WERI-Rb-1 (cell line): ENCODE results near the gene BMPR1A.
"Not testable (repeated sequence)": the region's sequence is repeated elsewhere in the genome, so short reads cannot be mapped to it uniquely, and the experiment has no call there.

Experiments used
- DNase-seq: peaks from one replicate; pipeline ENCODE4 v3.0.0-alpha.2; 2020
- H3K27ac ChIP-seq: fragments of 250-450 bp; sonication (Bioruptor Pico); 2 replicates; pipeline ENCODE4 v1.5.1; 2020; ENCODE audit warnings: mild to moderate bottlenecking, moderate library complexity
- H3K27me3 ChIP-seq: fragments of 250-450 bp; sonication (Bioruptor Pico); 2 replicates; pipeline ENCODE4 v1.5.1; 2021; ENCODE audit warnings: mild to moderate bottlenecking, low read depth, moderate library complexity; ENCODE audit not compliant: insufficient read depth, severe bottlenecking
- H3K36me3 ChIP-seq: fragments of 250-450 bp; sonication (Bioruptor Pico); 2 replicates; pipeline ENCODE4 v1.5.1; 2020; ENCODE audit warnings: mild to moderate bottlenecking, moderate library complexity
- H3K4me3 ChIP-seq: 2 replicates; pipeline ENCODE4 v1.5.1; 2011; ENCODE audit warnings: low read depth, mild to moderate bottlenecking, control low read depth, low read length
- H3K9me3 ChIP-seq: fragments of 250-450 bp; sonication (Bioruptor Pico); 2 replicates; pipeline ENCODE4 v1.5.1; 2021; ENCODE audit warnings: mild to moderate bottlenecking, moderate library complexity; ENCODE audit not compliant: severe bottlenecking
- CTCF ChIP-seq: IDR thresholded peaks from 2 replicates; pipeline ENCODE4 v1.5.1; 2011; ENCODE audit warnings: low read depth, mild to moderate bottlenecking, control low read depth, inconsistent platforms, low read length

BMPR1A gene

GRCh38 chr10:86936661-86937501 is 180.5 kb downstream of the BMPR1A start:
- TF ChIP-seq CTCF = no peak
- Histone ChIP-seq H3K4me3 (no peak overlapping the region), H3K27me3 (no peaks in the 10 kb centered on the region), H3K27ac (no peak overlapping the region), H3K36me3 (no peaks in the 10 kb centered on the region), H3K9me3 (no peaks in the 10 kb centered on the region)
- DNase-seq = no peak

- TF ChIP-seq CTCF = no peak
- Histone ChIP-seq H3K36me3 (no peaks in the 10 kb centered on the region), H3K27me3 (no peaks in the 10 kb centered on the region), H3K27ac (no peak overlapping the region), H3K4me3 (no peak overlapping the region), H3K9me3 (no peaks in the 10 kb centered on the region)
- no peak for DNase-seq
Observed at GRCh38 chr10:86937502-86938154, 181.2 kb downstream of the BMPR1A start.

- Histone ChIP-seq H3K9me3 (no peaks in the 10 kb centered on the region), H3K4me3 (no peak overlapping the region), H3K36me3 (no peaks in the 10 kb centered on the region), H3K27ac (no peak overlapping the region), H3K27me3 (no peaks in the 10 kb centered on the region)
- TF ChIP-seq CTCF = no peak
- no peak for DNase-seq
Observed at GRCh38 chr10:86938260-86938659, 181.8 kb downstream of the BMPR1A start.

- not testable (repeated sequence) for H3K4me3 ChIP-seq, H3K36me3 ChIP-seq, H3K27ac ChIP-seq, DNase-seq, H3K9me3 ChIP-seq, H3K27me3 ChIP-seq
Observed at GRCh38 chr10:86940076-86940475, 183.7 kb downstream of the BMPR1A start.

GRCh38 chr10:86940677-86941076 is 184.3 kb downstream of the BMPR1A start:
- no peaks in the 10 kb centered on the region for H3K36me3 ChIP-seq
- TF ChIP-seq CTCF = no peak

GRCh38 chr10:86941426-86941825 is 185.0 kb downstream of the BMPR1A start:
- no peak for TF ChIP-seq CTCF
- H3K9me3 ChIP-seq = no peaks in the 10 kb centered on the region
- no peak for DNase-seq
- no peak overlapping the region for H3K27ac ChIP-seq
- no peaks in the 10 kb centered on the region for H3K36me3 ChIP-seq
- no peaks in the 10 kb centered on the region for H3K27me3 ChIP-seq
- H3K4me3 ChIP-seq = no peak overlapping the region

More at GRCh38 chr10:86940677-86941076, 184.3 kb downstream of the BMPR1A start:
- Histone ChIP-seq H3K27me3 (no peaks in the 10 kb centered on the region), H3K27ac (no peak overlapping the region), H3K9me3 (no peaks in the 10 kb centered on the region), H3K4me3 (no peak overlapping the region)
- no peak for DNase-seq
